Spleen (tissue), 11 donors: ENCODE data around the gene LOXL1. TPM values are rescaled to one million over a fixed set of nuclear protein-coding genes. Genes with fewer than 3 reads are reported as not detected.

Source experiments
- DNase-seq: peaks from one replicate; pipeline ENCODE4 v3.0.0-alpha.2; 2020
- H3K27ac ChIP-seq, 8 donors: fragments of 200-600 bp; sonication (generic) in 7 of 8; 1 replicate in 4 of 8; 2 replicates in 4 of 8; pipeline versions ENCODE4 v1.5.0 to v1.8.0; 2016 to 2021; ENCODE audit warnings: inconsistent platforms in 4 of 8, mild to moderate bottlenecking in 4 of 8, moderate library complexity in 1 of 8
- H3K27me3 ChIP-seq, 7 donors: fragments of 200-600 bp; sonication (generic) in 6 of 7; replicated peaks in 1 of 7; 1 replicate in 4 of 7; 2 replicates in 3 of 7; pipeline versions ENCODE4 v1.5.0 to v1.8.0; 2016 to 2021; ENCODE audit warnings: inconsistent platforms in 3 of 7, mild to moderate bottlenecking in 1 of 7
- H3K36me3 ChIP-seq, 6 donors: fragments of 200-600 bp; sonication (generic) in 5 of 6; 1 replicate in 4 of 6; 2 replicates in 2 of 6; pipeline versions ENCODE4 v1.5.0 to v1.8.0; 2016 to 2021; ENCODE audit warnings: inconsistent platforms in 2 of 6
- H3K4me1 ChIP-seq, 6 donors: fragments of 200-600 bp; sonication (generic) in 5 of 6; 1 replicate in 3 of 6; 2 replicates in 3 of 6; pipeline versions ENCODE4 v1.5.0 to v1.8.0; 2016 to 2021; ENCODE audit warnings: inconsistent platforms in 3 of 6
- H3K4me3 ChIP-seq, 8 donors: fragments of 200-600 bp; sonication (generic) in 7 of 8; 1 replicate in 4 of 8; 2 replicates in 4 of 8; pipeline versions ENCODE4 v1.5.0 to v1.8.0; 2016 to 2021; ENCODE audit warnings: inconsistent platforms in 4 of 8, mild to moderate bottlenecking in 4 of 8, moderate library complexity in 2 of 8
- H3K9me3 ChIP-seq, 8 donors: fragments of 200-600 bp; sonication (generic) in 7 of 8; 1 replicate in 4 of 8; 2 replicates in 4 of 8; pipeline versions ENCODE4 v1.5.0 to v1.8.0; 2016 to 2021; ENCODE audit warnings: inconsistent platforms in 4 of 8
- POLR2A ChIP-seq, 3 donors: fragments of 450-650 bp; IDR thresholded peaks; one replicate each; pipeline ENCODE4 v1.5.1; 2017; ENCODE audit warnings: antibody characterized with exemption in 3 of 3, mild to moderate bottlenecking in 1 of 3
- POLR2AphosphoS5 ChIP-seq, 3 donors: sonication (generic); formaldehyde crosslinking; IDR thresholded peaks; one replicate each; pipeline ENCODE4 v1.5.1; 2017; ENCODE audit warnings: antibody characterized with exemption in 3 of 3
- WGBS, 5 donors: extraction: QIAGEN DNeasy Blood & Tissue Kit in 3 of 5; methylation state at CpG; one replicate each; pipeline versions ENCODE4 v1.1.5 to v1.1.7; 2013 to 2018; 5-methylcytosine and 5-hydroxymethylcytosine counted together
- intact Hi-C: fragments of 100-400 bp; cut with DNase I; formaldehyde crosslinking; loops from one replicate; pipeline ENCODE4 v1.15.0; 2023; ENCODE audit warnings: low total_unique reads
- polyA plus RNA-seq, 3 donors: library from polyadenylated mRNA; stranded (reverse); fragments of 200-250 nt; gene quantifications; one replicate each; pipeline ENCODE4 v1.2.1, GENCODE V29; 2013
- total RNA-seq, 7 donors: library from RNA; depleted of rRNA in 3 of 7; stranded (reverse); fragments of >200 nt in 3 of 7; fragmentation: NEBNext Ultra II Directional in 4 of 7; extraction: Animal tissue kit (Norgen Biotek cat#: 25700) in 4 of 7; gene quantifications; one replicate each; pipeline versions ENCODE4 v1.1.0 to v1.2.1, GENCODE V29; 2016 to 2021
- TF ChIP-seq, protein P1 (sequence below), 11 experiments: fragments of 200-600 bp in 7 of 11; fragments of 450-650 bp in 4 of 11; sonication (generic) in 4 of 11; IDR thresholded peaks in 8 of 11; conservative IDR thresholded peaks in 3 of 11; 1 replicate in 7 of 11; 2 replicates in 4 of 11; pipeline versions ENCODE4 v1.4.0 to v1.8.0; 2016 to 2021; ENCODE audit warnings: antibody characterized with exemption in 11 of 11, inconsistent platforms in 4 of 11, mild to moderate bottlenecking in 1 of 11
- donor health status: healthy with polysubstance abuse.
- donor health status: DM: no; HTN: no; CAD: no; lungs with moderate emphysema.
- donor health status: DM: no; HTN: no; CAD: no.
- donor health status: Bipolar disorder and iron deficiency.
- donor health status: healthy.
- donor health status: DM: no; HTN: no; CAD: no.
- donor health status: DM: yes; HTN: yes; CAD: no.

Gene LOXL1
- total and polyA plus RNA-seq, 10 donors: 3.3 to 11.3 (median 8.1) TPM

DNA sequence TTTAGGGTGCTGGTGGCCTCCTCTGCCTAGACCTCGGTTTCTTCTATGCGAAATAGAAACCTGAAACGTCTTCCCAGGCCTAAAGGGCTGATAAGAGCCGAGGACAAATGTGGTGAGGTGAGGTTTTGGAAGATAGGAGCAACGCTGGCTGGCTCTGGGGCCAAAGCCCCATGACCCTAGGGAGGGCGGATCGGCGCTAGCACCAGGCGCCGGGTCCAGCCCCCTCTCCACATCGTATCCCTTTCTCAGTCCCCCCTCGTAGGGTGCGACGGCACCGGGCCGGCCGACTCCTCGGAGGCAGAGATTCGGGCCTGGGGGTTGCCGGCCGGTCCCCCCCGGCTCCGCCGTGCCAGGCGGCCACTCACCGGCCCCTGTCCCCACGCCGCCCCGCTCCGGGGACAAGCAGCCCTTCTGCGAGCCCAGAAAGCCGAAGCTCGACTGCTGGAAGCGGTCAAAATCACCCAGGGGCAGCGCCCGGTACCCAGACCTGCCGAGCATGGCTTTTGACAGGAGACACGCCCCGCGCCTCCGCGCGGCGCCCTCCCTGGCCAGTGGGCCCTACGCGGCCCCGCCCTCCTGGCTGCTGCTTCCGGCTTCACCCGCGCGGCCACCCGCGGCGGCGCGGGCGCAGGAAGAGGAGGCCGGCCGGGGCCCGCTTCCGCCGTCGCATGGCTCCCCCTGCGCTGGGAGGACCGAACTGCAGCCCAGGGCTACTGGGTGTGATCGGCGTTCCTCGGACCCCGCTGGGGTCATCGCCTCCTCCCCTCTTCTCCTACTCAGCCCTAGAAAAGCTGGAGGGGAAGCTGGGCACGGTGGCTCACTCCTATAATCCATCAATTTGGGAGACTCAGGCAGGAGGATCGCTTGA lies 65.7 kb downstream of the LOXL1 start, which contains the start of gene STOML1:
Gene STOML1, minus strand, starts transcription at position 570 of the 868 bp plus-strand sequence. Its CDS starts 72 bp downstream, at position 498.
- H3K4me3 ChIP-seq: peak within 1 kb of the TSS; percentile 70 to 92 (median 84)
- H3K9me3 ChIP-seq: no peaks in the 10 kb centered on the region
- TF ChIP-seq, protein P1, sequence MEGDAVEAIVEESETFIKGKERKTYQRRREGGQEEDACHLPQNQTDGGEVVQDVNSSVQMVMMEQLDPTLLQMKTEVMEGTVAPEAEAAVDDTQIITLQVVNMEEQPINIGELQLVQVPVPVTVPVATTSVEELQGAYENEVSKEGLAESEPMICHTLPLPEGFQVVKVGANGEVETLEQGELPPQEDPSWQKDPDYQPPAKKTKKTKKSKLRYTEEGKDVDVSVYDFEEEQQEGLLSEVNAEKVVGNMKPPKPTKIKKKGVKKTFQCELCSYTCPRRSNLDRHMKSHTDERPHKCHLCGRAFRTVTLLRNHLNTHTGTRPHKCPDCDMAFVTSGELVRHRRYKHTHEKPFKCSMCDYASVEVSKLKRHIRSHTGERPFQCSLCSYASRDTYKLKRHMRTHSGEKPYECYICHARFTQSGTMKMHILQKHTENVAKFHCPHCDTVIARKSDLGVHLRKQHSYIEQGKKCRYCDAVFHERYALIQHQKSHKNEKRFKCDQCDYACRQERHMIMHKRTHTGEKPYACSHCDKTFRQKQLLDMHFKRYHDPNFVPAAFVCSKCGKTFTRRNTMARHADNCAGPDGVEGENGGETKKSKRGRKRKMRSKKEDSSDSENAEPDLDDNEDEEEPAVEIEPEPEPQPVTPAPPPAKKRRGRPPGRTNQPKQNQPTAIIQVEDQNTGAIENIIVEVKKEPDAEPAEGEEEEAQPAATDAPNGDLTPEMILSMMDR (IDR thresholded peaks at IDR 0.05 in 8 of 11, conservative IDR thresholded peaks at IDR 0.05 in 3 of 11): peak; percentile 80 to 99 (median 96)
- TF ChIP-seq POLR2A (IDR thresholded peaks at IDR 0.05) (no peak), POLR2AphosphoS5 (IDR thresholded peaks at IDR 0.05) (peak; percentile 76 to 89 (median 85))
- H3K27ac ChIP-seq: peak within 1 kb of the TSS; percentile 61 to 98 (median 87)
- H3K36me3 ChIP-seq: peaks cover 0 to 13% (median 0%) of the 10 kb centered on the region in 6 donors
- H3K4me1 ChIP-seq: peaks cover 57 to 93% (median 85%) of the 10 kb centered on the region in 6 donors
- 0 to 2% (median 1%) methylated on average over 23 to 72 of the region's 72 CpGs for WGBS, 5 donors
- H3K27me3 ChIP-seq: no peaks in the 10 kb centered on the region
- intact Hi-C loops: no loop called here
- peak; percentile 99 for DNase-seq

DNA sequence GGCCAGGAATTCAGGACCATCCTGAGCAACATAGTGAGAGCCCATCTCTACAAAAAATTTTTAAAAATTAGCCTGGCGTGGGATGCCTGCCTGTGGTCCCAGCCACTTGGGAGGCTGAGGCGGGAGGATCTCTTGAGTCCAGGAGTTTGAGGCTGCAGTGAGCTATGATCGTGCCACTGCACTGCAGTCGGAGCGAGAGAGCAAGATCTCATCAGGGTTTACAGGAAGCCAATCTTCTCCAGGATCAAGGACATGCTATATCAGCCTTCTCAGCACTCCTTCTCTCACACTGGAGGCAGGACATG lies 66.3 kb downstream of the LOXL1 start:
- Histone ChIP-seq H3K4me3 (peak overlapping the region in 6 of 8 donors; percentile 72 to 92 (median 84)), H3K27ac (peak overlapping the region; percentile 61 to 97 (median 87)), H3K36me3 (peaks cover 0 to 10% (median 0%) of the 10 kb centered on the region in 6 donors), H3K27me3 (no peaks in the 10 kb centered on the region), H3K9me3 (no peaks in the 10 kb centered on the region), H3K4me1 (peaks cover 60 to 93% (median 86%) of the 10 kb centered on the region in 6 donors)
- DNase-seq: no peak
- intact Hi-C loops: no loop called here
- TF ChIP-seq, protein P1 (IDR thresholded peaks at IDR 0.05 in 8 of 11, conservative IDR thresholded peaks at IDR 0.05 in 3 of 11): peak in 6 of 11 experiments; percentile 16 to 69 (median 45)
- TF ChIP-seq POLR2AphosphoS5 (IDR thresholded peaks at IDR 0.05) (no peak), POLR2A (IDR thresholded peaks at IDR 0.05) (no peak)
- 53 to 67% (median 62%) methylated on average over 5 of the region's 5 CpGs for WGBS, 5 donors

DNA sequence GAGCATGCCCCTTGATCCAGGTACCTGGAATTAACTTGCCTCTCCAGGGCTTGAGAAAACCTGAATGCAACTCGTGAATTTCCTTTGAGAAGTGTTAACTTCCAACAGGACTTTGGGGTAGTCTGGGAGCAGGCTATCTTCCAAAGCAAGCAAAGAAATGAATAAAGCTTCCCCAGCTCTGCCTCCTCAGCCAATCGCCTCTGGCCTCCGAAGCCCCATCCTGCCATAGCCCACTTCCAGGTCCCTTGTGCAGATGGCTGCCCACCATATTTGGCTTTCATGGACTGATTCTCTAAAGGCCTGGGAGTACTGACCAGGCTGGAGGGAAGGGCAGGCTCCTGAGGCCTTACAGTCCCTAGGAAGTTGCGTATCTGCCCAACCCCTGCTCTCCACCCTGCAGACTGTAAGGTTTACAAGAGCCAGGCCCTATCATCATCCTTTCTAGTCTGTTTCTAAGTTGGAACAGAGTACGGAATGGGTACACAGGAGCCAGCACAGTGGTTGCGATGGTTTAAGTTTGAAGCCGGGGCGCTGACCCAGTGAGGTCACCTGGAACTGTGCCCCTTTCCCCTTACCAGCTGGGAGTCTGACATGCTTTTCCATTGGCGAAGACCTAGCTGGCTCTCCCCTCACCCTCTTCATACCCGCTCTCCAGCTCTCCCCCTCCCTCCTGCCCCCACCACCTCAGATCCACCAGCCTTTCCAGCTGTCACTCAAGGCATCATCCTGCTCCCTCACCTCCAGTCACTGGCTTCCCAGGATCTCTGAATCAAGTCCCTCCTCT lies 67.1 kb downstream of the LOXL1 start:
- Histone ChIP-seq H3K9me3 (no peaks in the 10 kb centered on the region), H3K27ac (peak overlapping the region in 6 of 8 donors; percentile 90 to 98 (median 96)), H3K4me1 (peaks cover 61 to 93% (median 86%) of the 10 kb centered on the region in 6 donors), H3K4me3 (peak overlapping the region in 6 of 8 donors; percentile 67 to 92 (median 81)), H3K36me3 (peaks cover 0 to 15% (median 7%) of the 10 kb centered on the region in 6 donors), H3K27me3 (no peaks in the 10 kb centered on the region)
- TF ChIP-seq POLR2AphosphoS5 (IDR thresholded peaks at IDR 0.05): no peak
- TF ChIP-seq, protein P1 (IDR thresholded peaks at IDR 0.05 in 8 of 11, conservative IDR thresholded peaks at IDR 0.05 in 3 of 11): no peak
- no peak for TF ChIP-seq POLR2A (IDR thresholded peaks at IDR 0.05)
- DNase-seq: no peak
- 88 to 96% (median 95%) methylated on average over 9 to 10 of the region's 10 CpGs for WGBS, 5 donors
- intact Hi-C loops: no loop called here
